Osteocyte (in vitro differentiated cells): Measurements from ENCODE around the gene RIN2. TPM values are rescaled to one million over a fixed set of nuclear protein-coding genes. Genes with fewer than 3 reads are reported as not detected.

ENCODE experiments used
- DNase-seq: peaks from one replicate; pipeline ENCODE4 v3.0.0; 2021; ENCODE audit warnings: mixed read lengths; ENCODE audit not compliant: unreplicated experiment; ENCODE audit errors: extremely low spot score
- H3K27ac Mint-ChIP-seq: one replicate; pipeline ENCODE4 v1.8.0; 2021; ENCODE audit warnings: mild to moderate bottlenecking, mixed read lengths; ENCODE audit not compliant: unreplicated experiment
- H3K27me3 Mint-ChIP-seq: one replicate; pipeline ENCODE4 v1.8.0; 2021; ENCODE audit warnings: mixed read lengths; ENCODE audit not compliant: unreplicated experiment
- H3K36me3 Mint-ChIP-seq: one replicate; pipeline ENCODE4 v1.8.0; 2021; ENCODE audit warnings: mixed read lengths; ENCODE audit not compliant: unreplicated experiment
- H3K4me1 Mint-ChIP-seq: one replicate; pipeline ENCODE4 v1.8.0; 2021; ENCODE audit warnings: mixed read lengths; ENCODE audit not compliant: unreplicated experiment
- H3K4me3 Mint-ChIP-seq: one replicate; pipeline ENCODE4 v1.8.0; 2021; ENCODE audit warnings: mild to moderate bottlenecking, moderate library complexity, mixed read lengths; ENCODE audit not compliant: unreplicated experiment
- H3K9me3 Mint-ChIP-seq: one replicate; pipeline ENCODE4 v1.8.0; 2021; ENCODE audit warnings: mixed read lengths; ENCODE audit not compliant: unreplicated experiment
- total RNA-seq: library from RNA; stranded (reverse); gene quantifications from 2 replicates; pipeline ENCODE4 v1.2.1, GENCODE V29; 2021
- TF ChIP-seq, protein P1 (sequence below): fragments of 200-600 bp; sonication (generic); IDR thresholded peaks from 2 replicates; pipeline ENCODE4 v1.5.0; 2021; ENCODE audit warnings: antibody characterized with exemption, mild to moderate bottlenecking, moderate library complexity

RIN2 gene
- total RNA-seq, 1 donor from 2014 or later: 47.0 TPM

DNA sequence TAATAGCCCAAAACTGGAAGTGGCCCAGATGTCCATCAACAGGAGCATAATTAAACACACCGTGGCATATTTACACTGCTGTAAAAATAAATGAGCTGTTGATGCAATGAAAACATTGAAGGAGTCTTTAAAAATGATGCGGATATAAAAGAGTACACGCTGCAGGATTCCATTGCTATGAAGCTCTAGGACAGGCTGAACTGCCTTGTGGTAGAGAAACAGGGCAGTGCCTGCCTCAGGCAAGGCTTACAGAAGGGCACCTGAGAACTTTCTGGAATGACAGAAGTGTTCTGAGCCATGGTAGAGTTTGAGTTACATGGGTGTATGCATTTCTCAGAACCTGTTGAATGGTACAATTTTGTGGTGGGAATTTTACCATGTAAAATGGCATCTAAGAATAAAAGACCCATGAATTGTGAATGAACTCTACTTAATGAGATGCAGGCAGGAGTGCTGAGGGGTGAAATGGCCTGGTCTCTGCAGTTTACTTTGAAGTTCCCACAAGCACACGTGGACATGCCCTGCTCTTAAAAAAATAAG lies 45.3 kb upstream of the RIN2 start:
- H3K27ac Mint-ChIP-seq: no peak overlapping the region
- no peaks in the 10 kb centered on the region for H3K27me3 Mint-ChIP-seq
- H3K36me3 Mint-ChIP-seq: no peaks in the 10 kb centered on the region
- no peak for DNase-seq
- TF ChIP-seq, protein P1, sequence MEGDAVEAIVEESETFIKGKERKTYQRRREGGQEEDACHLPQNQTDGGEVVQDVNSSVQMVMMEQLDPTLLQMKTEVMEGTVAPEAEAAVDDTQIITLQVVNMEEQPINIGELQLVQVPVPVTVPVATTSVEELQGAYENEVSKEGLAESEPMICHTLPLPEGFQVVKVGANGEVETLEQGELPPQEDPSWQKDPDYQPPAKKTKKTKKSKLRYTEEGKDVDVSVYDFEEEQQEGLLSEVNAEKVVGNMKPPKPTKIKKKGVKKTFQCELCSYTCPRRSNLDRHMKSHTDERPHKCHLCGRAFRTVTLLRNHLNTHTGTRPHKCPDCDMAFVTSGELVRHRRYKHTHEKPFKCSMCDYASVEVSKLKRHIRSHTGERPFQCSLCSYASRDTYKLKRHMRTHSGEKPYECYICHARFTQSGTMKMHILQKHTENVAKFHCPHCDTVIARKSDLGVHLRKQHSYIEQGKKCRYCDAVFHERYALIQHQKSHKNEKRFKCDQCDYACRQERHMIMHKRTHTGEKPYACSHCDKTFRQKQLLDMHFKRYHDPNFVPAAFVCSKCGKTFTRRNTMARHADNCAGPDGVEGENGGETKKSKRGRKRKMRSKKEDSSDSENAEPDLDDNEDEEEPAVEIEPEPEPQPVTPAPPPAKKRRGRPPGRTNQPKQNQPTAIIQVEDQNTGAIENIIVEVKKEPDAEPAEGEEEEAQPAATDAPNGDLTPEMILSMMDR: no peak
- peaks cover 53% of the 10 kb centered on the region for H3K4me1 Mint-ChIP-seq
- no peaks in the 10 kb centered on the region for H3K9me3 Mint-ChIP-seq
- H3K4me3 Mint-ChIP-seq: no peak overlapping the region

DNA sequence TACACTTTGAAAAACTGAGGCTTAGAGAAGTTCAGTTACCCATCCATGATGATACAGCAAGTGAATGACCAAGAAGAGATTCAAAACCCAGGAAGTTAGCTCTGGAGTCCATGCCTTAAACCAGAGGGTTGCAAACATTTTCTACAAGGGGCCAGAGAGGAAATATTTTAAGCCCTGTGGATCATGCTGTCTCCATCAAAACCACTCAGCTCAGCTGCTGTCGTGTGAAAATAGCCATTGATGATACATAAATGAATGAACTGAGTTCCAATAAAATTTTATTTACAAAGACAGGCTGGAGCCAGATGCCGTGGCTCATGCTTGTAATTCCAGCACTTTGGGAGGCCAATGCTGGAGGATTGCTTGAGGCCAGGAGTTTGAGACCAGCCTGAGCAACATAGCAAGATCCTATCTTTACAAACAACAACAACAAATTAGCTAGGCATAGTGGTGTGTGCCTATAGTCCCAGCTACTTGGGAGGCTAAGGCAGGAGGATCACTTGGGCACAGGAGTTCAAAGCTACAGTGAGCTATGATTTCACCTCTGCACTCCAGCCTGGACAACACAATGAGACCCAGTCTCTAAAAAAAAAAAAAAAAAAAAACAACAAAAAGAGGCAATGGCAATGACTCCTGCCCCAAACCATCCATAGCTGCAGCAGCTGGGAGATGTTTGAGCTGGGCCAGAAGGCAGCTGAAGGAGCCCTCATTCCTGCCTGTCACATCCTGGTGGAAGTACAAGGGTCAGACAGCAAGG lies 44.1 kb upstream of the RIN2 start:
- DNase-seq: no peak
- no peaks in the 10 kb centered on the region for H3K9me3 Mint-ChIP-seq
- no peak overlapping the region for H3K4me3 Mint-ChIP-seq
- H3K4me1 Mint-ChIP-seq: peaks cover 46% of the 10 kb centered on the region
- H3K27ac Mint-ChIP-seq: peak overlapping the region; percentile 24
- no peaks in the 10 kb centered on the region for H3K36me3 Mint-ChIP-seq
- H3K27me3 Mint-ChIP-seq: peaks cover 5% of the 10 kb centered on the region
- TF ChIP-seq, protein P1: no peak

DNA sequence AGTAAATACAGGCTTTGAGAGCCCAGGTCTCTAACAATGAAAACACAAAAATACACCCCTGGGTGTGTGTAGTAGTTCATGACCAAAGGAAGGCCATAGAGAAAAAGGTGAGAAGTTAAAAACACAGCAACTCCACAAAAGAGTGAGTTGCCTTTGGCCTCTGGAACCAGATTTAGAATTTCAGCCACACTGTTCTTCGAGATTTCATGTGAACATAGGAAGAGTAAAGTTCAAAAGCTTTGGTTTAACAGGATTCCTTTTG lies 43.5 kb upstream of the RIN2 start:
- Mint-ChIP-seq H3K36me3 (no peaks in the 10 kb centered on the region), H3K4me3 (no peak overlapping the region), H3K27ac (peak overlapping the region; percentile 24), H3K27me3 (peaks cover 6% of the 10 kb centered on the region), H3K4me1 (peaks cover 41% of the 10 kb centered on the region), H3K9me3 (no peaks in the 10 kb centered on the region)
- TF ChIP-seq, protein P1: no peak
- no peak for DNase-seq

DNA sequence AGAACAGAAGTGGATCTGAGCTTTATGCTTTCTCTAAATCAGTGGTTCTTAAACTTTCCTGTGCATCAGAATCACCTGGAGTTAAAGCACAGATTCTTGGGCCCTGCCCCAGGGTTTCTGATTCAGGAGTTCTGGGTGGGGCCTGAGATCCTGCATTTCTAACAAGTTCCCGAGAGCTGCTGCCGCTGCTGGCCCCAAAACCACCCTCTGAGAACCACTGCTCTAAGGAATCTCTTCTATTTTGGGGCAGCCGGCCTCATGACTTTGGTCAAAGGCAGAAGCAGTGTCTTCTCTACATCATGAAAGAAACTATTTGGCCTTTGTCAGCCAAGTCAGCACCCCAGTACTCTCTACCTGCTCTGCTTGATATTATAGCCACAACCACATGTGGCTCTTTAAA lies 42.1 kb upstream of the RIN2 start:
- Mint-ChIP-seq H3K4me3 (no peak overlapping the region), H3K27ac (no peak overlapping the region), H3K36me3 (no peaks in the 10 kb centered on the region), H3K9me3 (no peaks in the 10 kb centered on the region), H3K4me1 (peaks cover 26% of the 10 kb centered on the region), H3K27me3 (peaks cover 6% of the 10 kb centered on the region)
- DNase-seq: no peak
- TF ChIP-seq, protein P1: no peak

DNA sequence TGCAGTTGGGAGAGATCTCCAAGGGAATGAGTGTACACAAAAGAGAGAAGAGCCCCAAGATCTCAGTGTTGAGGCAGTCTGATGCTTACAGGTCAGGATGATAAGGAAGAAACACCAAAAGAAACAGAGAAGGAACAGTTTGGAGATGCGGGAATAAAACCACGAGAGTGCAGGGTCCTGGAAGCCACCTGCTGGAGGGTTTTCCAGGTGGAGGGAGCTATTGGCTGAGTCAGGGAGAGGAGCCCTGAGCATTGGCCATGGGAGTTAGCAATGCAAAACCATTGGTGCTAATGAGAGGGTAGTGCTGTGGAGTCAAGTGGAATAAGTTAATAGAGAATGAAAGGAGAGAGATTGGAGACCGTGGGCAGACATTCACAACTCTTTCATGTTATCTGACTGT lies 39.2 kb upstream of the RIN2 start:
- no peak for DNase-seq
- H3K27ac Mint-ChIP-seq: no peak overlapping the region
- H3K9me3 Mint-ChIP-seq: no peaks in the 10 kb centered on the region
- no peaks in the 10 kb centered on the region for H3K36me3 Mint-ChIP-seq
- TF ChIP-seq, protein P1: no peak
- H3K4me1 Mint-ChIP-seq: peaks cover 2% of the 10 kb centered on the region
- no peak overlapping the region for H3K4me3 Mint-ChIP-seq
- H3K27me3 Mint-ChIP-seq: peaks cover 6% of the 10 kb centered on the region
